Choroid plexus epithelial cell (primary cell): ENCODE results near the gene CCDC187.

ENCODE experiments used
- DNase-seq: peaks from one replicate; pipeline ENCODE4 v3.0.0-alpha.2; 2010; ENCODE audit warnings: low read depth
- H3K4me3 ChIP-seq: 2 replicates; pipeline ENCODE4 v1.5.1; 2011; ENCODE audit warnings: low read depth, mild to moderate bottlenecking, control low read depth, low read length, moderate library complexity
- TF ChIP-seq, protein P1 (sequence below): conservative IDR thresholded peaks from 2 replicates; pipeline ENCODE4 v1.5.1; 2011; ENCODE audit warnings: low read depth, mild to moderate bottlenecking, control low read depth, inconsistent platforms, low read length, moderate library complexity

Gene CCDC187

DNA sequence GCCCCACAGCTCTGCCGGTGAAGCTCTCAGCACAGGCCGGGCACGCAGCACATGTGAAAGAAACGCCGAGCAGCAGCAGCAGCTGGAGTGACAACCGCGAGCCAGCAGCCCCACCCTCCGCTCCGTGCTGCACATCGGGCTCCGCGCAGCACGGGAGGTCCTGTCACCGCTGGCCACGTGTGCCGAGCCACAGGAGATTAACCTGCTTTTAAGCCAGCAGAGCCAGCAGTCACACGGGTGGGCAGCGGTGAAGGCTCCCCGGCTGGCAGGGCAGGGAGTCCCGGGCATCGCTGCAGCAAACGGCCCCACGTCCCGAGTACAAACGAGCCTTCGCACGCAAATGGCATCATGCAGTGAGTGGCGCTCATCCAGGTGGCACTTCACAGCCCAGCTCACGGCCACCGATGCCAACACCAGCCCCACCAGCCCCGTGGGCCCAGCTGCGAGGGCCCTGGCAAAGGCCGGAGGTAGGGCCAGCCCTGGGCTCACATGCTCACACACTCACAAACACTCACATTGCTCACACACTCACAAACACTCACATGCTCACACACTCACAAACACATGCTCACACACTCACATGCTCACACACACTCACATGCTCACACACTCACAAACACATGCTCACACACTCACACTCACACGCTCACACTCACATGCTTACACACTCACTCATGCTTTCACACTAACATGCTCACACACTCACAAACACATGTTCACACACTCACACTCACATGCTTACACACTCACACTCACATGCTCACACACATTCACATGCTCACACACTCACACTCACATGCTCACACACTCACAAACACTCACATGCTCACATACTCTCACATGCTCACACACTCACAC lies 11.1 kb downstream of the CCDC187 start:
- DNase-seq: no peak
- TF ChIP-seq, protein P1, sequence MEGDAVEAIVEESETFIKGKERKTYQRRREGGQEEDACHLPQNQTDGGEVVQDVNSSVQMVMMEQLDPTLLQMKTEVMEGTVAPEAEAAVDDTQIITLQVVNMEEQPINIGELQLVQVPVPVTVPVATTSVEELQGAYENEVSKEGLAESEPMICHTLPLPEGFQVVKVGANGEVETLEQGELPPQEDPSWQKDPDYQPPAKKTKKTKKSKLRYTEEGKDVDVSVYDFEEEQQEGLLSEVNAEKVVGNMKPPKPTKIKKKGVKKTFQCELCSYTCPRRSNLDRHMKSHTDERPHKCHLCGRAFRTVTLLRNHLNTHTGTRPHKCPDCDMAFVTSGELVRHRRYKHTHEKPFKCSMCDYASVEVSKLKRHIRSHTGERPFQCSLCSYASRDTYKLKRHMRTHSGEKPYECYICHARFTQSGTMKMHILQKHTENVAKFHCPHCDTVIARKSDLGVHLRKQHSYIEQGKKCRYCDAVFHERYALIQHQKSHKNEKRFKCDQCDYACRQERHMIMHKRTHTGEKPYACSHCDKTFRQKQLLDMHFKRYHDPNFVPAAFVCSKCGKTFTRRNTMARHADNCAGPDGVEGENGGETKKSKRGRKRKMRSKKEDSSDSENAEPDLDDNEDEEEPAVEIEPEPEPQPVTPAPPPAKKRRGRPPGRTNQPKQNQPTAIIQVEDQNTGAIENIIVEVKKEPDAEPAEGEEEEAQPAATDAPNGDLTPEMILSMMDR: no peak
- H3K4me3 ChIP-seq: no peak overlapping the region

DNA sequence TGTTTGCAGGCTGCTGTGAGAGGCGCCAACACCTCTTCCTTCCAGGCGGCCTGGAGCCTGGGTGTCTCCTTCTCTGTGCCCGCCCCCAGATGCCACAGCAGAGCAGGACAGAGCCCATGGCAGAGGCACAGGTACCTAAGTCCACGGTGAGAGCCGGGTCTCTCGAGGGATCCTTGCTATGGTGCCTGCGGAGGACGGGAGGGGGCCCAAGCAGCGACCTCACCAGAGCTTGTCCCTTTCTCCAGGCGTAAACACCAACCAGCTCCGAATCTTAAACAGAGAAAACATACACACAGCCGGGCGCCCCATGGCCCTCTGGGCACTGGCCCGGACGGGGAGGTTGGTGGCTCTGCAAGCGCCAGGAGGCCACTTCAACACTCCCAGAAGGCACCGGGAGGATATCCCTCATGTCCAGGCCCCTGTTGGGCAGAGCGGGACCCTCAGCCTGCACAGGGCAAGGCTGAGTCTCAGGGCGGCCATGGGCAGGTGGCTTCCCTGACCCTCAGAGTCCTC lies 11.8 kb downstream of the CCDC187 start:
- no peak overlapping the region for H3K4me3 ChIP-seq
- TF ChIP-seq, protein P1: no peak
- no peak for DNase-seq

DNA sequence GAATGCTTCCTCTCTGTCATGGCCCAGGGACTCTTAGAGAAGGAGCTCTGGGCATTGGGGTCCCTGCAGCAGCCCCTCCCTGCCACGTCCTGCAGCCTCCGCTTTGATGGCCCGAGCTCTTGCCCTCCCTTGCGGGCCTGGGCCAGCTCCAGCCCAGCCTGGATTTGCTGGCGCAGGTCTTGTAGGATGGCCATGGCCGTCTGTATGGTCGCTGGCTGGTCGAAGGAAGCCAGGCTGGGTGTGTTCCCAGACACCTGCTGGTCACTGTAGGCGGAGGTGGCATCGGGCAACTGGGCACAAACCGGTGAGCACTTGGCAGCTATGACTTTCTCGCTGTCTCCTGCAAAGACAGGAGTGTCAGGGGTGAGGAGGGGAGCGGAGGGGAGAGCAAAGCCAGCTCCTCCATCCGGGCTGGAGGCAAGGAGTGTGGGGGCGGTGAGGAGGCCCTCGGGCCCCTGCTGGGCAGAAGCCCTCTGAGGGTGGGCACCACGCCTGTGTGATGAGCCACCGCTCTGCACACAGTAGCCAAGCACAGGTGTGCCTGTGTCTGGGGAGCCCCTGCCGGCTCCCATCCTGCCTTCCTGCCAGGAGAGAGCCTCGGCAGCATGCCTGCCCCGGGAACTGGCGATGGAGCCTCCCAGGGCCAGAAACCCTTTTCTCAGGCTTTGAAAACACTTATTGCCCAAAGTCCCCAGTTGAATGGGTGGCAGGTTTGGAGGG lies 12.4 kb downstream of the CCDC187 start:
- TF ChIP-seq, protein P1: no peak
- H3K4me3 ChIP-seq: no peak overlapping the region
- no peak for DNase-seq

DNA sequence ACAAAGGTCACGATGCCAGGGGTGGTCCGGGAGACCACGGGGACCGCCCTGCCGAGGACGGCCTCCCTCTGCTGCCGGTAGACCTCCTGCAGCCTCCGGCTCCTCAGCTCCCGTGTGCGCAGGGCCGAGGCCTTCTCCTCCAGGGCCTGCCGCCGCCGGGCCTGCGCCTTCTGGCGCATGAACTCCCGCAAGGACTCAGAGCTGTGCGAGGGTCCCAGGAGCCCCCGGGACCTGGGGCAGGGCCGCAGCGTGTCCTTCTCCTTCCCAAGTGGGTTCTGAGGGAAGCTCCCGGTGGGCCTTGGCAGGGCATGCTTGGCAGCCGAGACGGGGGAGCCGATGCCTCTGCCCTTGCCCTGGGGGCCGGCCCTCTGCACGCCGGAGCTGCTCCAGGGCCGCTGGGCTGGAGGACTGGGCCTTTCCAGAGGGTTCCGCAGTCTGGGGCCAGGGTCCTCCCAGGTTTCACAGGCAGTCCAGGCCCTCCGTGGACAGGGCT lies 13.3 kb downstream of the CCDC187 start:
- no peak for DNase-seq
- TF ChIP-seq, protein P1: no peak
- H3K4me3 ChIP-seq: no peak overlapping the region

DNA sequence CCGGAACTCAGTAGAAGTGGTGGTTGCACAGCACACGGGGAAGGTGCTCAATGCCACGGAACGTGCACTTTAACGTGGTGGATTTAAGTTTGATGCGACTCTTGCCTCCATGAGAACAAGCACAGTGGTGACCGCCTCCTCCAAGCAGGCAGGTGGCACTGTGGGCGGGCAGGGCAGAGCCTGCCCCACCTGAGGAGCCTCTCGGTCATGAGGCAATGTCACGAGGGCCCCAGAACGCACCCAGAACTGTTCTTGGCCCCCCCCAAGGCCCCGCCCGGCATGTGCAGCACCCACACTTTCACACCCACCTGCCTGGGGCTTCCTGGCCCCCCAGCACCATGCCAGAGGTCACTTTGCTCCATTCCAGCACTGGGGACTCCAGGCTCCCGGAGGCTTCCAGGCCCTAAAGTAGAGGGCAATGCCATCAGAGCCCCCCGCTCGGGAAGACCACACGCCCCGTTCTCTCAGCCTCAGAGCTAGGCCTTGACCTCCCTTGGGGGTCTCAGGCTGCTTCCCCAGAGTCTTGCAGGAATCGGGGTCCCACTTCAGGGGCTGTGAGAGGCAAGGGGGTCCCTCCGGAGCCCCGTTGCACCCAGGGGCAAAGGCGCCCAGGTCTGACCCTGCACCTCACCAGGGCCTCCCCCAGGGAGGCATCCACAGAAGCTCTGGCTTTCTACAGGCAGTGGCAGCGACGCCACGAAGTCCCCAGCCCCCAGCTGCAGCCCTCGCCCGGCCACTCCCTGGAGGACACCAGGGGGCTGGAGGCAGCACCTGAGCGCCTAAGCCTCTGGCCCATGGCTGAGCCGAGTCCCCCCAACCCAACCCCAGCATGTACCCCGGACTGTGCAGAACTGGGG lies 14.0 kb downstream of the CCDC187 start:
- H3K4me3 ChIP-seq: no peak overlapping the region
- DNase-seq: no peak
- TF ChIP-seq, protein P1: no peak

DNA sequence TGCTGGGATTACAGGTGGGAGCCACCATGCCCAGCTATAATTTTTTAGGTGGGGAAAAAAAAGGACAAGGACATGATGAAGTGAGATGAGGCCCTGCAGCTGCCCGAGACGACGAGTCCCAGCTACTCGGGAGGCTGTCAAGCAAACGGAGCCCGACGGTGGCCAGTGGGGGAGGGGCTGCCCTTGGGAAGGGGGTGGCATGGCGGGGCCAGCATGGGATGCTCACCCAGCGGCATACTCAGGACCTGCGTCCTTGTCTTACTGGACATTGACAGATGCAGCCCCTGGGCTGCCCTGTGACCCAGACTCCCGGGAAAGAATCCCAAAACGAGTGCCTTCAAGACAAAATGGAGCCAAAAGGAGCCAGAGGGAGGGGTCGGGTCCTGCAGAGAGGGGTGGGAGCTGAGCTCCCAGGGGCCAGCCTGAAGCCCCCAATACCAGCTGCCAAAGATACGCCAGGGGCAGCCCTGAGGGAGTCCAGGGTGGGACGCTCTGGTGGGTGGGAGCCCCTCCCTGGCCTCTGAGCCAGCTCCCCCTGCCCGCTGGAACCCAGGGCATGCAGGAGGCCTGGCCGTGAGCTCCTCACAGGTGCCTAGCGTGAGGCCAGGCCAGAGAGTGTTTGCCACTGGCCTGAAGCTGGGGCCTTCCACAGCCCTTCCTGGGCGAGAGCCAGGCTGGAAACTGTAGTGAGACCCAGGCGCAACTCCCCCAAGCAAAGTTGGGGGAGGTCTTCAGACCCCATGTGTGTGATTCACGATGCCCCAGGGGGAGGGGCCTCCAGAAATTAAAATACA lies 15.7 kb downstream of the CCDC187 start:
- no peak for DNase-seq
- TF ChIP-seq, protein P1: no peak
- no peak overlapping the region for H3K4me3 ChIP-seq
